Neural progenitor cell (in vitro differentiated cells): Measurements from ENCODE around the gene GALNT13. TPM values are rescaled to one million over a fixed set of nuclear protein-coding genes. Genes with fewer than 3 reads are reported as not detected.

Experiments
- DNase-seq: peaks from one replicate; pipeline ENCODE4 v3.0.0-alpha.2; 2016; ENCODE audit warnings: low spot score
- H2AFZ ChIP-seq: fragments of 200-600 bp; sonication (generic); replicated peaks from 2 replicates; pipeline ENCODE4 v1.6.1; 2016; ENCODE audit warnings: antibody characterized with exemption
- H3F3A ChIP-seq: fragments of 200-600 bp; sonication (generic); 2 replicates; pipeline ENCODE4 v1.6.1; 2016; ENCODE audit warnings: antibody characterized with exemption, low read depth
- H3K27ac ChIP-seq: fragments of 200-600 bp; sonication (generic); 2 replicates; pipeline ENCODE4 v1.5.1; 2016; ENCODE audit warnings: mild to moderate bottlenecking
- H3K27me3 ChIP-seq: fragments of 200-600 bp; sonication (generic); 2 replicates; pipeline ENCODE4 v1.6.1; 2016; ENCODE audit warnings: mild to moderate bottlenecking, moderate library complexity
- H3K36me3 ChIP-seq: fragments of 200-600 bp; sonication (generic); 2 replicates; pipeline ENCODE4 v1.5.1; 2016
- H3K4me1 ChIP-seq: fragments of 200-600 bp; sonication (generic); 2 replicates; pipeline ENCODE4 v1.6.1; 2016; ENCODE audit warnings: mixed run types
- H3K4me2 ChIP-seq: fragments of 200-600 bp; sonication (generic); 2 replicates; pipeline ENCODE4 v1.6.1; 2016
- H3K4me3 ChIP-seq: fragments of 200-600 bp; sonication (generic); 2 replicates; pipeline ENCODE4 v1.5.1; 2016
- H3K79me2 ChIP-seq: fragments of 200-600 bp; sonication (generic); 2 replicates; pipeline ENCODE4 v1.6.1; 2016; ENCODE audit warnings: low read depth
- H3K9ac ChIP-seq: fragments of 200-600 bp; sonication (generic); 2 replicates; pipeline ENCODE4 v1.6.1; 2016
- H3K9me3 ChIP-seq: fragments of 200-600 bp; sonication (generic); 2 replicates; pipeline ENCODE4 v1.5.1; 2016; ENCODE audit warnings: low read depth
- H4K20me1 ChIP-seq: fragments of 200-600 bp; sonication (generic); 2 replicates; pipeline ENCODE4 v1.6.1; 2016; ENCODE audit warnings: low read depth
- H3K27ac Mint-ChIP-seq: 3 replicates; pipeline ENCODE4 v1.8.0; 2021; ENCODE audit warnings: mixed read lengths
- H3K27me3 Mint-ChIP-seq: 2 replicates; pipeline ENCODE4 v1.8.0; 2022; ENCODE audit warnings: low read depth, mild to moderate bottlenecking, inconsistent platforms, moderate library complexity, mixed read lengths; ENCODE audit not compliant: insufficient read depth
- H3K36me3 Mint-ChIP-seq: 3 replicates; pipeline ENCODE4 v1.8.0; 2021; ENCODE audit warnings: mixed read lengths
- H3K4me1 Mint-ChIP-seq: 3 replicates; pipeline ENCODE4 v1.8.0; 2021; ENCODE audit warnings: mixed read lengths
- H3K4me3 Mint-ChIP-seq: 3 replicates; pipeline ENCODE4 v1.8.0; 2021; ENCODE audit warnings: mild to moderate bottlenecking, moderate library complexity, mixed read lengths
- H3K9me3 Mint-ChIP-seq: 3 replicates; pipeline ENCODE4 v1.8.0; 2020; ENCODE audit warnings: mixed read lengths
- EZH2 ChIP-seq: fragments of 200-600 bp; sonication (generic); IDR thresholded peaks from 2 replicates; pipeline ENCODE4 v1.6.1; 2017; ENCODE audit warnings: antibody characterized with exemption, mild to moderate bottlenecking, moderate library complexity
- EZH2phosphoT487 ChIP-seq: fragments of 200-600 bp; sonication (generic); IDR thresholded peaks from 2 replicates; pipeline ENCODE4 v1.6.1; 2017; ENCODE audit warnings: antibody characterized with exemption
- total RNA-seq: library from RNA; depleted of rRNA; stranded (reverse); fragments of >200 nt; gene quantifications from 2 replicates; pipeline ENCODE4 v1.2.3, GENCODE V29; 2015; ENCODE audit warnings: low replicate concordance
- TF ChIP-seq, protein P1 (sequence below): fragments of 200-600 bp; sonication (generic); IDR thresholded peaks from 2 replicates; pipeline ENCODE4 v1.5.1; 2017; ENCODE audit warnings: antibody characterized with exemption, mild to moderate bottlenecking

Gene GALNT13
- total RNA-seq, 1 donor from 2014 or later, result 5.9 TPM

GRCh38 chr2:154488801-154489200 lies 617.1 kb downstream of the GALNT13 start:
- Histone ChIP-seq H3K27ac (no peak overlapping the region), H3K79me2 (no peaks in the 10 kb centered on the region), H3K9ac (no peak overlapping the region), H3K4me3 (no peak overlapping the region), H4K20me1 (no peaks in the 10 kb centered on the region), H3K27me3 (no peaks in the 10 kb centered on the region), H2AFZ (no peak overlapping the region), H3K9me3 (no peaks in the 10 kb centered on the region), H3K4me1 (no peaks in the 10 kb centered on the region), H3F3A (no peaks in the 10 kb centered on the region), H3K4me2 (no peak overlapping the region), H3K36me3 (no peaks in the 10 kb centered on the region)
- Mint-ChIP-seq H3K27me3 (no peaks in the 10 kb centered on the region), H3K36me3 (no peaks in the 10 kb centered on the region), H3K27ac (no peak overlapping the region), H3K4me3 (no peak overlapping the region), H3K4me1 (no peaks in the 10 kb centered on the region), H3K9me3 (no peaks in the 10 kb centered on the region)
- DNase-seq, result no peak
- TF ChIP-seq EZH2phosphoT487 (no peak), EZH2 (no peak)
- TF ChIP-seq, protein P1, sequence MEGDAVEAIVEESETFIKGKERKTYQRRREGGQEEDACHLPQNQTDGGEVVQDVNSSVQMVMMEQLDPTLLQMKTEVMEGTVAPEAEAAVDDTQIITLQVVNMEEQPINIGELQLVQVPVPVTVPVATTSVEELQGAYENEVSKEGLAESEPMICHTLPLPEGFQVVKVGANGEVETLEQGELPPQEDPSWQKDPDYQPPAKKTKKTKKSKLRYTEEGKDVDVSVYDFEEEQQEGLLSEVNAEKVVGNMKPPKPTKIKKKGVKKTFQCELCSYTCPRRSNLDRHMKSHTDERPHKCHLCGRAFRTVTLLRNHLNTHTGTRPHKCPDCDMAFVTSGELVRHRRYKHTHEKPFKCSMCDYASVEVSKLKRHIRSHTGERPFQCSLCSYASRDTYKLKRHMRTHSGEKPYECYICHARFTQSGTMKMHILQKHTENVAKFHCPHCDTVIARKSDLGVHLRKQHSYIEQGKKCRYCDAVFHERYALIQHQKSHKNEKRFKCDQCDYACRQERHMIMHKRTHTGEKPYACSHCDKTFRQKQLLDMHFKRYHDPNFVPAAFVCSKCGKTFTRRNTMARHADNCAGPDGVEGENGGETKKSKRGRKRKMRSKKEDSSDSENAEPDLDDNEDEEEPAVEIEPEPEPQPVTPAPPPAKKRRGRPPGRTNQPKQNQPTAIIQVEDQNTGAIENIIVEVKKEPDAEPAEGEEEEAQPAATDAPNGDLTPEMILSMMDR, result no peak

DNA sequence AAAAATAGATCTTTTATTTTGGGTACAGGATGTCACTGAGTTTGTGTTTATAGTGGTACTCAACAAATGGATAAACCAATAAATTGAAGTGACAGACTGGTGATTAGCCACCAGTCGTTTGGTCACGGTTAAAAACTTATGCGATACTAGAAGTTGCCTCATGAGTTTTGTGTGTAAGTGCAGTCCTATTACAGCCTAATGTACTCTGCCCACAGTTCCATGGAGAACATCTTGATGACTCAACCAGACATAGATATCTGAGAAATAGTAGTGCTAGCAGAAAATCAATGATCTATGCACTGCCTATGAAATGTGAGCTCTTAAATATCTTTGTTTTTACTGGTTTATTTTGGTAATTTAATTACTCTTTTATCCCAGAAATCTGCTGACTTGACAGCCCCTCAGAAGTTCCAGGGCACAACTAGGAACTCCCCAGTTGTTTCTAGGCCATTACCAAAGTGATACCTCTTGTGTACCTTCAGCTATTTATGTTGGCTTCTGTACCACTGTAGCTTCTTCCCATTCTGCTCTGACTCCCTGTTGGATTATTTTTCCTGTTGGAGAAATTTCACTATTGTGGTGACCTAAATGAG lies 617.6 kb downstream of the GALNT13 start:
- H2AFZ ChIP-seq, result no peak overlapping the region
- no peaks in the 10 kb centered on the region for H3K4me1 ChIP-seq
- Mint-ChIP-seq H3K4me3 (no peak overlapping the region), H3K27me3 (no peaks in the 10 kb centered on the region), H3K9me3 (no peaks in the 10 kb centered on the region), H3K27ac (no peak overlapping the region), H3K4me1 (no peaks in the 10 kb centered on the region), H3K36me3 (no peaks in the 10 kb centered on the region)
- TF ChIP-seq, protein P1, result no peak
- TF ChIP-seq EZH2, result no peak
- TF ChIP-seq EZH2phosphoT487, result no peak
- H3K4me2 ChIP-seq, result no peak overlapping the region
- no peak overlapping the region for H3K9ac ChIP-seq
- no peak overlapping the region for H3K27ac ChIP-seq
- no peaks in the 10 kb centered on the region for H3K36me3 ChIP-seq
- DNase-seq, result no peak
- H3K79me2 ChIP-seq, result no peaks in the 10 kb centered on the region
- H3K9me3 ChIP-seq, result no peaks in the 10 kb centered on the region
- no peaks in the 10 kb centered on the region for H3K27me3 ChIP-seq
- no peak overlapping the region for H3K4me3 ChIP-seq
- no peaks in the 10 kb centered on the region for H4K20me1 ChIP-seq
- H3F3A ChIP-seq, result no peaks in the 10 kb centered on the region

DNA sequence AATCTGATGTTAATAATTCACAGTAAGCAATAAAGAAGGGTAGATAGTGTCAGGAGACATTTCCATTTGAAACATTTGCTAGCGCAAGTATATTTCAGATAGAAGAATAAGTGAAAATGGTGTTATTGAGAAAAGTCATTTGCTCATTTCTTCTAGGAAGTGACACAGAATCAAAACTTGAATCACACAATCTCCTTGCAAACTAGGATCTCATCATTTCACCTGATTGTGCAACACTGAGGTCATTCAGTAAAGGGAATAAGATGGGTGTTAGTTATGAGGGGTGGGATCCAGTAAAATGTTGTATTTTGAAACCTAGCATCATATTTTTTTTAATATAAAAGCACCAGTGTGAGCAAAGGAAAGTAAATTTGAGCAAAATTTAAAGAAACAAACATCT lies 618.8 kb downstream of the GALNT13 start:
- Mint-ChIP-seq H3K4me1 (no peaks in the 10 kb centered on the region), H3K27ac (no peak overlapping the region), H3K9me3 (no peaks in the 10 kb centered on the region), H3K36me3 (no peaks in the 10 kb centered on the region), H3K27me3 (no peaks in the 10 kb centered on the region), H3K4me3 (no peak overlapping the region)
- Histone ChIP-seq H3K9me3 (no peaks in the 10 kb centered on the region), H3K4me2 (no peak overlapping the region), H3K27ac (no peak overlapping the region), H3K9ac (no peak overlapping the region), H3K79me2 (no peaks in the 10 kb centered on the region), H3K4me3 (no peak overlapping the region), H3K4me1 (no peaks in the 10 kb centered on the region), H3K36me3 (no peaks in the 10 kb centered on the region), H4K20me1 (no peaks in the 10 kb centered on the region), H2AFZ (no peak overlapping the region), H3F3A (no peaks in the 10 kb centered on the region), H3K27me3 (no peaks in the 10 kb centered on the region)
- TF ChIP-seq EZH2phosphoT487 (no peak), EZH2 (no peak)
- TF ChIP-seq, protein P1, result no peak
- no peak for DNase-seq
